ENCODE results near the gene TCTN3. TPM values are rescaled to one million over a fixed set of nuclear protein-coding genes. Genes with fewer than 3 reads are reported as not detected.

Gene TCTN3
- total and polyA plus RNA-seq, 10 of the 15 experiments (the other 5 are each of a cell fraction or from before 2014, with no cell fraction given) = 20.0 to 48.7 (median 29.1) TPM

- TF ChIP-seq PKNOX1 (IDR thresholded peaks at IDR 0.05) (peak; percentile 43; the same call in 1 of the 2 replicates), CREM (IDR thresholded peaks at IDR 0.05; ENCODE audit: low read depth) (no peak), RCOR1 (conservative IDR thresholded peaks at IDR 0.05; ENCODE audit: low read depth, low read length) (no peak), TBL1XR1 (IDR thresholded peaks at IDR 0.05; ENCODE audit: low read depth, low read length) (no peak), WRNIP1 (IDR thresholded peaks at IDR 0.05; ENCODE audit: borderline replicate concordance, low read depth, low read length) (no peak), NR2C2 (IDR thresholded peaks at IDR 0.05; ENCODE audit: borderline replicate concordance, control insufficient read depth, insufficient read length, low read depth) (no peak), GABPA (IDR thresholded peaks at IDR 0.05; ENCODE audit: low read depth) (no peak), ZNF274 (IDR thresholded peaks at IDR 0.05; ENCODE audit: insufficient read depth, insufficient read length) (no peak), SMAD1 (IDR thresholded peaks at IDR 0.05; ENCODE audit: low read depth, partially characterized antibody) (no peak), SUZ12 (IDR thresholded peaks at IDR 0.05; ENCODE audit: unreplicated experiment) (no peak), USF1 (IDR thresholded peaks at IDR 0.05; ENCODE audit: borderline replicate concordance, extremely low read length, insufficient read depth, low read depth, low read length) (no peak), USF2 (IDR thresholded peaks at IDR 0.05; ENCODE audit: borderline replicate concordance, low read depth, low read length) (no peak), IKZF2 (IDR thresholded peaks at IDR 0.05) (peak; percentile 70 to 71), SMAD5 (IDR thresholded peaks at IDR 0.05; ENCODE audit: low read depth) (no peak), DPF2 (IDR thresholded peaks at IDR 0.05) (no peak), NBN (IDR thresholded peaks at IDR 0.05) (peak; percentile 48; the same call in 1 of the 2 replicates), BMI1 (IDR thresholded peaks at IDR 0.05; ENCODE audit: borderline replicate concordance) (no peak), CTCF (IDR thresholded peaks at IDR 0.05 in 2 of 3, conservative IDR thresholded peaks at IDR 0.05 in 1 of 3; ENCODE audit: control insufficient read depth in 2 of 3, extremely low read depth in 1 of 3, insufficient read depth in 1 of 3, low read depth in 3 of 3, low read length in 3 of 3) (no peak), BCLAF1 (IDR thresholded peaks at IDR 0.05) (no peak)
Measured at GRCh38 chr10:95730233-95730632, 36.5 kb upstream of the TCTN3 start (continued).

All from GM12878 (cell line).